ENCODE results near the gene LIN37.

- TF ChIP-seq POLR2AphosphoS5 (IDR thresholded peaks at IDR 0.05; ENCODE audit: borderline replicate concordance, low read depth, low read length): no peak
- no peak for TF ChIP-seq EZH2 (IDR thresholded peaks at IDR 0.05)
These were observed 30.7 kb downstream of the LIN37 start for GRCh38 chr19:35779033-35779432.

Data from SK-N-MC (cell line).